BLaER1 treated with 17β-estradiol and CSF1 and Interleukin-3, amounts not matched to agents 10 nM and 100 nM (cell line): ENCODE results near the gene DLD.

Experiments used
- H3K27ac ChIP-seq, 11 experiments: shearing (Covaris generic); formaldehyde crosslinking; 2 replicates each; pipeline ENCODE4 v1.8.1; 2022
- H3K27me3 ChIP-seq, 11 experiments: shearing (Covaris generic); formaldehyde crosslinking; 2 replicates each; pipeline ENCODE4 v1.8.1; 2022
- H3K36me3 ChIP-seq, 11 experiments: shearing (Covaris generic); formaldehyde crosslinking; 2 replicates each; pipeline ENCODE4 v1.8.1; 2022
- H3K4me1 ChIP-seq, 10 experiments: shearing (Covaris generic); formaldehyde crosslinking; 2 replicates each; pipeline ENCODE4 v1.8.1; 2022
- H3K4me2 ChIP-seq, 11 experiments: shearing (Covaris generic); formaldehyde crosslinking; 2 replicates each; pipeline ENCODE4 v1.8.1; 2022
- H3K4me3 ChIP-seq, 10 experiments: shearing (Covaris generic); formaldehyde crosslinking; 2 replicates each; pipeline ENCODE4 v1.8.1; 2022
- H3K9ac ChIP-seq, 11 experiments: shearing (Covaris generic); formaldehyde crosslinking; 2 replicates each; pipeline ENCODE4 v1.8.1; 2022
- H3K9me3 ChIP-seq, 11 experiments: shearing (Covaris generic); formaldehyde crosslinking; replicated peaks in 1 of 11; 2 replicates each; pipeline ENCODE4 v1.8.1; 2022
- H4K20me1 ChIP-seq, 11 experiments: shearing (Covaris generic); formaldehyde crosslinking; 2 replicates each; pipeline ENCODE4 v1.8.1; 2022
- Cebpa-rat ChIP-seq, 11 experiments: shearing (Covaris generic); IDR thresholded peaks; 2 replicates each; pipeline ENCODE4 v1.8.1; 2022

DLD gene

GRCh38 chr7:107850643-107851042 is 40.3 kb upstream of the DLD start:
- Histone ChIP-seq H3K4me1 (peaks cover 15 to 37% (median 27%) of the 10 kb centered on the region in 10 experiments), H3K36me3 (no peaks in the 10 kb centered on the region), H3K9ac (no peak overlapping the region), H3K4me2 (peak overlapping the region in 8 of 11 experiments; percentile 30 to 73 (median 57); a peak in 16 of 22 replicates), H3K4me3 (no peak overlapping the region), H3K27me3 (no peaks in the 10 kb centered on the region), H4K20me1 (no peaks in the 10 kb centered on the region), H3K9me3 (peaks cover 7 to 24% (median 20%) of the 10 kb centered on the region in 11 experiments; a peak in 20 of 22 replicates), H3K27ac (peak overlapping the region in 2 of 11 experiments; percentile 22 to 36; a peak in 3 of 22 replicates)
- TF ChIP-seq Cebpa-rat (IDR thresholded peaks at IDR 0.05) = no peak

DNA sequence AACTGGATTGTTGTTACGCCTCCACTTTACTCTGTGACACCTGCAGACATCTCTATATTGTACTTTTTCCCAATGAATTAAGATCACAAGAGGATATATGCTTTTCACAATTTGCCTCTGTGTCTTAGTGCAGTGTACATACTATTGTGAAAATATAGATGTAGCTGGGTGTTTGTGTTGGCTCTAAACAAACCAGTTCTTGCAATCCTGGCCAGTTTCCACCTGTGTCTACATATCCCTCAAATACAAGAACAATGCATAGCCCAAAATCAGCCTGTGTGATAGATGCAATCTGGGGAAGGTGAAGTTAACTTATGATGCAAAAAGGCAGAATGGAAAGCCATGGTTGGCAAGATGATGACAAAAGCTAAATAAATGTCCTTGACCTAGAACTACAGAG is 36.5 kb upstream of the DLD start:
- no peaks in the 10 kb centered on the region for H4K20me1 ChIP-seq
- H3K4me2 ChIP-seq = no peak overlapping the region
- H3K4me1 ChIP-seq = peaks cover 10 to 33% (median 24%) of the 10 kb centered on the region in 10 experiments
- no peaks in the 10 kb centered on the region for H3K36me3 ChIP-seq
- no peak for TF ChIP-seq Cebpa-rat (IDR thresholded peaks at IDR 0.05)
- H3K27me3 ChIP-seq = no peaks in the 10 kb centered on the region
- H3K27ac ChIP-seq = no peak overlapping the region
- no peak overlapping the region for H3K9ac ChIP-seq
- H3K4me3 ChIP-seq = no peak overlapping the region
- H3K9me3 ChIP-seq = peaks cover 0 to 5% (median 0%) of the 10 kb centered on the region in 11 experiments; a peak in 6 of 22 replicates

- no peak for TF ChIP-seq Cebpa-rat (IDR thresholded peaks at IDR 0.05)
- H3K9me3 ChIP-seq = no peaks in the 10 kb centered on the region; a peak in 1 of 22 replicates
- H4K20me1 ChIP-seq = no peaks in the 10 kb centered on the region
- no peaks in the 10 kb centered on the region for H3K36me3 ChIP-seq
- H3K4me1 ChIP-seq = peaks cover 10 to 29% (median 23%) of the 10 kb centered on the region in 10 experiments
- no peak overlapping the region for H3K4me2 ChIP-seq
- no peak overlapping the region for H3K9ac ChIP-seq
- no peak overlapping the region for H3K4me3 ChIP-seq
- no peak overlapping the region for H3K27ac ChIP-seq
- no peaks in the 10 kb centered on the region for H3K27me3 ChIP-seq
These were observed 36.0 kb upstream of the DLD start for GRCh38 chr7:107854989-107855388.

DNA sequence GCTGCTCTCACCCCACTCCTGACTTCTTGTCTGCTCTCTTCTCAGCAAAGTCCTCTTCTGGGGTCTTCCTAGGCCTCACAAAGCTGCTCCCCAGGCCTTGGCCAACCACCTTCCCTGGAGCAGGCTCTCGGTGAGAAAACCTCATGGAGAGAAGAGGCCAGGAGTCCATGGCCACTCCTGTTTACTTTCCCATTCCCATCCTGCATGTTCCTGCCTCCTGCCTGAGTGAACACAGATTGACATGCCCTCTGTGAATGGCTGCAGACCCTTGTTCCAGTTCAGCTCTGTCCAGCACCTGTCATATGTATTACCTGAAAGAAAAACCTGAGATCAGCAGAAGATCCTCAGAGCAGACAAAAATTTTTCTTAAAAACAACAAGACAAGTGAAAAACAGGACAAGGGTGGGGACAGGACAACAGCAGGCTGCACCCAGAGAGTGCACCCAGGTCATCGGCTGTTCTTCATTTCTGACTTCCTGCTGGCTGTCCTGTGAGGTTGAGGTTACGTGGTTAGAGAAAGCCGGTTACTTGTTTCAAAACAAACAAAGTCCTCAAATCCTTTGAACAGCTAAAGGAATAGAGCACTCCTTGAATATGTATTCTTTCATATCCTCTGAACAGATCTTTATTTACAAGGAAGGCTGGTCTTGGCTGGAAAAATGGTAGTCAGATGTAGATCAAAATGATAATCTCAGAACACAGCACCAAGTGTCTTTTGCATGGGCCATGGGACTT is 34.0 kb upstream of the DLD start:
- Histone ChIP-seq H3K9ac (no peak overlapping the region), H3K36me3 (no peaks in the 10 kb centered on the region), H4K20me1 (no peaks in the 10 kb centered on the region), H3K4me1 (peaks cover 10 to 14% (median 13%) of the 10 kb centered on the region in 10 experiments), H3K4me3 (no peak overlapping the region), H3K4me2 (peak overlapping the region; percentile 32 to 69 (median 53)), H3K9me3 (no peaks in the 10 kb centered on the region), H3K27ac (peak overlapping the region in 1 of 11 experiments; percentile 18; a peak in 1 of 22 replicates), H3K27me3 (no peaks in the 10 kb centered on the region)
- no peak for TF ChIP-seq Cebpa-rat (IDR thresholded peaks at IDR 0.05)

GRCh38 chr7:107857541-107857912 is 33.5 kb upstream of the DLD start:
- Histone ChIP-seq H3K9me3 (no peaks in the 10 kb centered on the region), H3K27ac (no peak overlapping the region; a peak in 1 of 22 replicates), H3K27me3 (no peaks in the 10 kb centered on the region), H3K36me3 (no peaks in the 10 kb centered on the region), H3K4me1 (peaks cover 10 to 14% (median 13%) of the 10 kb centered on the region in 10 experiments), H3K4me2 (peak overlapping the region; percentile 32 to 69 (median 53); a peak in 21 of 22 replicates), H3K4me3 (no peak overlapping the region), H3K9ac (no peak overlapping the region), H4K20me1 (no peaks in the 10 kb centered on the region)
- TF ChIP-seq Cebpa-rat (IDR thresholded peaks at IDR 0.05) = no peak

DNA sequence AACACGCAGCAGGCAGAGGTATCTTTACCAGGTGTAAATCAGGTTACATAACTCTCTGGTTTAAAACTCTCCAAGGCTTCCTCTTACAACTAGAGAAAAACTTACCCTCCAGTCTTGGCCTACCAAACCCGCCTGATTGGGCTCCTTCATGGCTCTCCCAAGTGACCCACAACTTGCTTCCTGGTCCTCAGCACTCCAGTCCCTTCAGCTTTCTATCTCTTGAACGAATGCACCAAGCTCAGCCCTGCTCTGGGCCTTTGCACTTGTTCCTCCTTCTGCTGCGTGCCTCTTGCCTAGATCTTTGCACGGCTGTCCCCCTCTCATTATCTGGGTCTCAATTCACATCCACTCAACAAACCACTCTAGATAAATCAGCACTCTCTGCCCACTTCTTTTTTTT is 32.7 kb upstream of the DLD start:
- Histone ChIP-seq H3K9me3 (no peaks in the 10 kb centered on the region), H3K4me1 (peaks cover 10 to 14% (median 13%) of the 10 kb centered on the region in 10 experiments), H4K20me1 (no peaks in the 10 kb centered on the region), H3K27me3 (no peaks in the 10 kb centered on the region), H3K36me3 (no peaks in the 10 kb centered on the region), H3K4me2 (no peak overlapping the region), H3K9ac (no peak overlapping the region), H3K4me3 (no peak overlapping the region), H3K27ac (no peak overlapping the region)
- no peak for TF ChIP-seq Cebpa-rat (IDR thresholded peaks at IDR 0.05)

- H3K4me2 ChIP-seq = no peak overlapping the region
- H3K36me3 ChIP-seq = no peaks in the 10 kb centered on the region
- no peaks in the 10 kb centered on the region for H3K9me3 ChIP-seq
- no peaks in the 10 kb centered on the region for H3K27me3 ChIP-seq
- H3K4me1 ChIP-seq = peaks cover 10 to 14% (median 13%) of the 10 kb centered on the region in 10 experiments
- H3K9ac ChIP-seq = no peak overlapping the region
- H3K27ac ChIP-seq = no peak overlapping the region
- 0 out of 22 replicates have a peak, but pooled peaks of 1 of the 11 experiments have one; percentile 14 for TF ChIP-seq Cebpa-rat (IDR thresholded peaks at IDR 0.05)
- no peak overlapping the region for H3K4me3 ChIP-seq
- no peaks in the 10 kb centered on the region for H4K20me1 ChIP-seq
These were observed 30.6 kb upstream of the DLD start for GRCh38 chr7:107860279-107860961.

- H3K4me1 ChIP-seq = peaks cover 10 to 14% (median 13%) of the 10 kb centered on the region in 10 experiments
- no peak overlapping the region for H3K4me2 ChIP-seq
- no peaks in the 10 kb centered on the region for H3K27me3 ChIP-seq
- no peaks in the 10 kb centered on the region for H4K20me1 ChIP-seq
- H3K36me3 ChIP-seq = no peaks in the 10 kb centered on the region
- no peaks in the 10 kb centered on the region for H3K9me3 ChIP-seq
- H3K4me3 ChIP-seq = no peak overlapping the region
- H3K9ac ChIP-seq = no peak overlapping the region
- no peak for TF ChIP-seq Cebpa-rat (IDR thresholded peaks at IDR 0.05)
- no peak overlapping the region for H3K27ac ChIP-seq
These were observed 29.9 kb upstream of the DLD start for GRCh38 chr7:107860981-107861652.
